GM21515 (cell line): ENCODE measurements around the gene ADCY3.
"Not testable (repeated sequence)": the region's sequence is repeated elsewhere in the genome, so short reads cannot be mapped to it uniquely, and the experiment has no call there.

Source experiments
- ATAC-seq: cut with Tn5 transposase; IDR thresholded peaks from one replicate; pipeline ENCODE4 v1.9.1; 2021; ENCODE audit not compliant: unreplicated experiment

Gene ADCY3

GRCh38 chr2:24852026-24852425 lies 68.0 kb downstream of the ADCY3 start:
- no peak for ATAC-seq

GRCh38 chr2:24850944-24851343 lies 69.1 kb downstream of the ADCY3 start:
- ATAC-seq = no peak

- no peak for ATAC-seq
These were observed 74.3 kb downstream of the ADCY3 start for GRCh38 chr2:24845691-24846090.

- no peak for ATAC-seq
These were observed 75.9 kb downstream of the ADCY3 start for GRCh38 chr2:24844023-24844685.

GRCh38 chr2:24843330-24843860 lies 76.6 kb downstream of the ADCY3 start:
- ATAC-seq = no peak

GRCh38 chr2:24842081-24843050 lies 77.7 kb downstream of the ADCY3 start:
- no peak for ATAC-seq

GRCh38 chr2:24840962-24841945 lies 78.8 kb downstream of the ADCY3 start:
- ATAC-seq = no peak

- no peak for ATAC-seq
These were observed 79.7 kb downstream of the ADCY3 start for GRCh38 chr2:24840164-24840869.

GRCh38 chr2:24839729-24840128 lies 80.3 kb downstream of the ADCY3 start:
- no peak for ATAC-seq

GRCh38 chr2:24838541-24838940 lies 81.5 kb downstream of the ADCY3 start:
- ATAC-seq = no peak

- no peak for ATAC-seq
These were observed 82.0 kb downstream of the ADCY3 start for GRCh38 chr2:24837996-24838513.

- ATAC-seq = no peak
These were observed 83.3 kb downstream of the ADCY3 start for GRCh38 chr2:24836706-24837105.

GRCh38 chr2:24836206-24836605 lies 83.8 kb downstream of the ADCY3 start:
- no peak for ATAC-seq

- ATAC-seq = not testable (repeated sequence)
These were observed 84.6 kb downstream of the ADCY3 start for GRCh38 chr2:24835411-24835810.

- ATAC-seq = no peak
These were observed 85.2 kb downstream of the ADCY3 start for GRCh38 chr2:24834733-24835395.

- no peak for ATAC-seq
These were observed 86.0 kb downstream of the ADCY3 start for GRCh38 chr2:24833821-24834732.

GRCh38 chr2:24832931-24833701 lies 86.9 kb downstream of the ADCY3 start:
- ATAC-seq = no peak

- no peak for ATAC-seq
These were observed 87.5 kb downstream of the ADCY3 start for GRCh38 chr2:24832521-24832920.
